Prostate gland (tissue), 2 donors: ENCODE measurements around the gene KLF7. TPM values are rescaled to one million over a fixed set of nuclear protein-coding genes. Genes with fewer than 3 reads are reported as not detected.

ENCODE experiments used
- DNase-seq: peaks from one replicate; pipeline ENCODE4 v3.0.0-alpha.2; 2019; ENCODE audit warnings: low spot score
- H3K27ac ChIP-seq, 2 donors: fragments of 200-600 bp; sonication (generic); 2 replicates each; pipeline ENCODE4 v1.5.1; 2017 to 2019
- H3K27me3 ChIP-seq: fragments of 200-600 bp; sonication (generic); replicated peaks from 2 replicates; pipeline ENCODE4 v1.5.1; 2019; ENCODE audit not compliant: insufficient read depth
- H3K36me3 ChIP-seq, 2 donors: fragments of 200-600 bp; sonication (generic); 1 replicate in 1 of 2; 2 replicates in 1 of 2; pipeline versions ENCODE4 v1.5.1 to v1.8.1; 2017 to 2019
- H3K4me1 ChIP-seq: fragments of 200-600 bp; sonication (generic); replicated peaks from 2 replicates; pipeline ENCODE4 v1.5.1; 2019
- H3K4me3 ChIP-seq, 2 donors: fragments of 200-600 bp; sonication (generic); 2 replicates each; pipeline ENCODE4 v1.5.1; 2017 to 2019
- H3K9me3 ChIP-seq: fragments of 200-600 bp; sonication (generic); 2 replicates; pipeline ENCODE4 v1.5.1; 2017
- CTCF ChIP-seq, 4 experiments: fragments of 200-600 bp in 2 of 4; fragments of 450-650 bp in 2 of 4; sonication (generic) in 2 of 4; IDR thresholded peaks; 1 replicate in 3 of 4; 2 replicates in 1 of 4; pipeline ENCODE4 v1.5.1; 2016 to 2019; ENCODE audit warnings: antibody characterized with exemption in 4 of 4, mild to moderate bottlenecking in 2 of 4, moderate library complexity in 2 of 4
- POLR2A ChIP-seq: fragments of 450-650 bp; IDR thresholded peaks from one replicate; pipeline ENCODE4 v1.6.1; 2016; ENCODE audit warnings: antibody characterized with exemption, mild to moderate bottlenecking
- POLR2AphosphoS5 ChIP-seq: sonication (generic); formaldehyde crosslinking; IDR thresholded peaks from one replicate; pipeline ENCODE4 v1.6.1; 2017; ENCODE audit warnings: antibody characterized with exemption
- WGBS: methylation state at CpG from one replicate; pipeline ENCODE4 v1.1.5; 2018; 5-methylcytosine and 5-hydroxymethylcytosine counted together
- intact Hi-C: fragments of 100-400 bp; cut with DNase I; formaldehyde crosslinking; loops from one replicate; pipeline ENCODE4 v1.14.2; 2022
- total RNA-seq, 2 donors: library from RNA; depleted of rRNA; stranded (reverse); fragments of >200 nt; gene quantifications; one replicate each; pipeline ENCODE4 v1.1.0, GENCODE V29; 2016

KLF7 gene
- 10 to 100 TPM; 10.2 to 23.9 TPM for total RNA-seq

GRCh38 chr2:207165121-207166038 is at the start of gene KLF7:
KLF7 (minus strand) TSS chr2:207165948; CDS start chr2:207165568, 380 bp downstream.
- TF ChIP-seq POLR2A (no peak), POLR2AphosphoS5 (no peak), CTCF (IDR thresholded peaks at IDR 0.05) (no peak)
- Histone ChIP-seq H3K4me3 (peak within 1 kb of the TSS; percentile 81 to 85), H3K27me3 (no peaks in the 10 kb centered on the region), H3K36me3 (no peaks in the 10 kb centered on the region), H3K9me3 (no peaks in the 10 kb centered on the region), H3K27ac (peak within 1 kb of the TSS; percentile 100), H3K4me1 (no peaks in the 10 kb centered on the region)
- intact Hi-C loops, result loop anchor here (2.0 to 10.0 kb wide), 7 partner anchors 62 to 1011 kb away; partner anchors contain the start of genes EEF1B2, METTL21A and NDUFS1
- under 1% methylated on average over 36 of the region's 36 CpGs for WGBS
- peak; percentile 46 for DNase-seq

DNA sequence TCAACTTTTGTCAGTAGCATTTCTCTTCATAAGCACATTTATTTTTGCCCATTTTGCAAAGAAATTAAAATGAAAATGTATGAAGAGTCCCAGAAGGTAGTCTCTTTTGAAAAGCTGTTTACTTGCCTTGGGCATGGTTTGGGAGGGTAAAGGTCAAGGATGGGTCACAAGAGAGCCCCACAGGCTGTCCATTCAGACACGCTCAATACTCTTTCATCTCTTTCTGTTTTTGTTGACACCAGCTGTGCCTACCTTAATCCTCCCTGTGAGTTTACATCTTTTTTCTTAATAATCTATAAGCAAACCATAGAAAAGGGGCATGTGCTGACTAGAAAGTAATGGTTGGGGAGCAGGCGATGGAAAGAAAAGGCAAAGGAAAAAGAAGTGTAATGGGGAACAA is 49.6 kb upstream of the KLF7 start:
- DNase-seq, result no peak
- no peak overlapping the region for H3K4me3 ChIP-seq
- H3K9me3 ChIP-seq, result no peaks in the 10 kb centered on the region
- no peaks in the 10 kb centered on the region for H3K4me1 ChIP-seq
- TF ChIP-seq POLR2A (no peak), POLR2AphosphoS5 (no peak), CTCF (IDR thresholded peaks at IDR 0.05) (no peak)
- H3K27me3 ChIP-seq, result no peaks in the 10 kb centered on the region
- WGBS, result 62% methylated on average over 2 of the region's 2 CpGs
- intact Hi-C loops, result no loop called here
- H3K36me3 ChIP-seq, result no peaks in the 10 kb centered on the region
- no peak overlapping the region for H3K27ac ChIP-seq

DNA sequence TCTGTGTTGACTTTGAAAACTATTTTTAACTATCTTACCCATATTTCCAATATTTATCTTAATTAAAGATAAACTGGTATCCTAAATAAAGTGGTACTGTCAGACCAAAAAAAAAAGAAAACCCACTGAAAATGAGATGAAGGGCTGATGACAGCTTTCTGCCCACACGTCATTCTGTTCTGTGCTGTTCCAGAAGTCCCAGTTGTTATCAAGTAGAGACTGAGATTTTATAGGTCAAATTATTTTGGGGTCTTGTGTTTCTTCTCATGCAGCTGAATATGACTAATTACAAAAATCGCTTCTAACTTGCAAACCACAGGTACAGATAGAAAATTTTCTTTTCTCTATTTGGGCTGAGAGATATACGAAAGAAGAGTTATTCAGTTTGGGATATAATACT is 48.7 kb upstream of the KLF7 start:
- no peaks in the 10 kb centered on the region for H3K4me1 ChIP-seq
- WGBS, result 82% methylated on average over 3 of the region's 3 CpGs
- no peaks in the 10 kb centered on the region for H3K36me3 ChIP-seq
- no peaks in the 10 kb centered on the region for H3K27me3 ChIP-seq
- intact Hi-C loops, result no loop called here
- no peaks in the 10 kb centered on the region for H3K9me3 ChIP-seq
- no peak overlapping the region for H3K4me3 ChIP-seq
- TF ChIP-seq CTCF (IDR thresholded peaks at IDR 0.05) (no peak), POLR2AphosphoS5 (no peak), POLR2A (no peak)
- no peak for DNase-seq
- no peak overlapping the region for H3K27ac ChIP-seq

DNA sequence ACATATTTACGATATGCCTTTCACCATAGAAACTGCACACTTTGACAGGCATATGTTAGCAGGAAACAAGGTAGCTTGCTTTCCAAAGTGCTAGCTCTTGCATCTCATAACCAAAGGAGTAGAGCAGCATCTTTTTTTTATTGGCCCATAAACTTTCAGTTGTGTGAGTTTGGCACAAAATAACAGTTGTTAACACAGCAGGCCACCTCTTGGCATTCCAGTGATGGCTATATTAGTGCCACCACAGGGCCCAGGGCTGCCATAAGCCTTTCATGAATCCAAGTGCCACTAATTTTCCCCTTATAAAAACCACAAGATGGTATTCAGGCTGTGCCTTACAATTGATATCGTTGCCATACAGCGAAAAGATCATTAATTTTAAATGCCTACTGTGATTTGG is 40.3 kb upstream of the KLF7 start:
- intact Hi-C loops, result no loop called here
- TF ChIP-seq POLR2A, result no peak
- no peak for TF ChIP-seq CTCF (IDR thresholded peaks at IDR 0.05)
- no peak for TF ChIP-seq POLR2AphosphoS5
- no peak overlapping the region for H3K27ac ChIP-seq

More for the DNA sequence above, 40.3 kb upstream of the KLF7 start:
- H3K27me3 ChIP-seq, result no peaks in the 10 kb centered on the region
- H3K36me3 ChIP-seq, result no peaks in the 10 kb centered on the region
- 78% methylated on average over 3 of the region's 3 CpGs for WGBS
- DNase-seq, result no peak
- no peak overlapping the region for H3K4me3 ChIP-seq
- H3K9me3 ChIP-seq, result no peaks in the 10 kb centered on the region
- H3K4me1 ChIP-seq, result no peaks in the 10 kb centered on the region
